GM19467 (cell line): ENCODE results near the gene ZNF491.
"Not testable (repeated sequence)": the region's sequence is repeated elsewhere in the genome, so short reads cannot be mapped to it uniquely, and the experiment has no call there.

ENCODE experiments used
- ATAC-seq: cut with Tn5 transposase; IDR thresholded peaks from one replicate; pipeline ENCODE4 v1.9.1; 2021; ENCODE audit warnings: mild to moderate bottlenecking, moderate library complexity; ENCODE audit not compliant: unreplicated experiment

ZNF491 gene

GRCh38 chr19:11798391-11799330 is at the start of gene ZNF491:
TSS of gene ZNF491 (plus strand) at chr19:11798523. CDS start at chr19:11805954, 7,431 bp downstream.
- peak; percentile 76 for ATAC-seq

DNA sequence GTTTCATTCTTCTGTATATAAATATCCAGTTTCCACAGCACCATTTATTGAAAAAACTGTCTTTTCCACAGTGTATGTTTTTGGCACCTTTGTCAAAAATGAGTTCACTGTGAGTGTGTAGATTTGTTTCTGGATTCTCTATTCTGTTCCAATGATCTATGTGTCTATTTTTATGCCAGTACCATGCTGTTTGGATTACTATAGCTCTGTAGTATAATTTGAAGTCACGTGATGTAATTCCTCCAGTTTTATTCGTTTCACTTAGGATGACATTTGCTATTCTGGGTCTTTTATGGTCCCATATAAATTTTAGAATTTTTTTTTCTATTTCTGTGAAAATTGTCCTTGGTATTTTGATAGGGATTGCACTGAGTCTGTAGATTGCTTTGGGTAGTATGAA is 48.6 kb upstream of the ZNF491 start:
- no peak for ATAC-seq

DNA sequence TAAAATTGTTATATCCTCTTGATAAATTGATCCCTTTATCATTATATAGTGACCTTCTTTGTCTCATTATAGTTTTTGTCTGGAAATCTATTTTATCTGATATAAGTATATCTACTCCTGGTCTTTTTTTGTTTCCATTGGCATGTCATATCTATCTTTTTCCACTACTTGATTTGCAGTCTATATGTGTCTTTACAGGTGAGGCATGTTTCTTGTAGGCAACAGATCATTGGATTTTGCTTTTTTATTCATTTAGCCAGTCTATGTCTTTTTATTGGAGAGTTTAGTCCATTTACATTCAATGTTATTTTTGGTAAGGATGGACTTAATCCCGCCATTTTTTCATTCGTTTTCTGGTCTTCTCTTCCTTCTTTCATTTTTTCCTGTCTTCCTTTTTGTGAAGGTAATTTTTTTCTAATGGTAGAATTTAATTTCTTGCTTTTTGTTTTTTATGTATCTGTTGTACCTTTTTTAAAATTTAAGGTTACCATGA is 46.0 kb upstream of the ZNF491 start:
- no peak for ATAC-seq

GRCh38 chr19:11754663-11755062 is 43.7 kb upstream of the ZNF491 start:
- ATAC-seq = no peak

GRCh38 chr19:11756965-11757364 is 41.4 kb upstream of the ZNF491 start:
- ATAC-seq = no peak

GRCh38 chr19:11759805-11760204 is 38.5 kb upstream of the ZNF491 start:
- no peak for ATAC-seq

DNA sequence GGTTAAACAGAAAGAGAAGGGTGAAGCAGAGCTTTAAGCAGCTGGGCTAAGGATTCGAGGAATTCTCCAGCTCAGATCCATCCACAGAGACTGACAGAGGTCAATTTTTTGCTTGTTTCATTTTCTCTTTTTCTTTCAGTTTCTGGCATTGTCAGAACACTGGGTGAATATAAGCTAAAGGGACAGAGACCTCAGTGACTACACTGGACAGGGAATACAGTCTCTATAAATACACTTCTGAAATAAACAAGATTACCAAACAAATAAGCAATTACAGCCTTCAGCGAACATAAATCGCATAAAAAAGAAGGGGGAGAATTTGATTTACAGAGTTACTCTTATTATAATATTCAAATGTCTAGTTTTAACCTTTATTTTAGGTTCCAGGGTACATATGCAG is 35.2 kb upstream of the ZNF491 start:
- no peak for ATAC-seq

GRCh38 chr19:11763611-11764010 is 34.7 kb upstream of the ZNF491 start:
- no peak for ATAC-seq

DNA sequence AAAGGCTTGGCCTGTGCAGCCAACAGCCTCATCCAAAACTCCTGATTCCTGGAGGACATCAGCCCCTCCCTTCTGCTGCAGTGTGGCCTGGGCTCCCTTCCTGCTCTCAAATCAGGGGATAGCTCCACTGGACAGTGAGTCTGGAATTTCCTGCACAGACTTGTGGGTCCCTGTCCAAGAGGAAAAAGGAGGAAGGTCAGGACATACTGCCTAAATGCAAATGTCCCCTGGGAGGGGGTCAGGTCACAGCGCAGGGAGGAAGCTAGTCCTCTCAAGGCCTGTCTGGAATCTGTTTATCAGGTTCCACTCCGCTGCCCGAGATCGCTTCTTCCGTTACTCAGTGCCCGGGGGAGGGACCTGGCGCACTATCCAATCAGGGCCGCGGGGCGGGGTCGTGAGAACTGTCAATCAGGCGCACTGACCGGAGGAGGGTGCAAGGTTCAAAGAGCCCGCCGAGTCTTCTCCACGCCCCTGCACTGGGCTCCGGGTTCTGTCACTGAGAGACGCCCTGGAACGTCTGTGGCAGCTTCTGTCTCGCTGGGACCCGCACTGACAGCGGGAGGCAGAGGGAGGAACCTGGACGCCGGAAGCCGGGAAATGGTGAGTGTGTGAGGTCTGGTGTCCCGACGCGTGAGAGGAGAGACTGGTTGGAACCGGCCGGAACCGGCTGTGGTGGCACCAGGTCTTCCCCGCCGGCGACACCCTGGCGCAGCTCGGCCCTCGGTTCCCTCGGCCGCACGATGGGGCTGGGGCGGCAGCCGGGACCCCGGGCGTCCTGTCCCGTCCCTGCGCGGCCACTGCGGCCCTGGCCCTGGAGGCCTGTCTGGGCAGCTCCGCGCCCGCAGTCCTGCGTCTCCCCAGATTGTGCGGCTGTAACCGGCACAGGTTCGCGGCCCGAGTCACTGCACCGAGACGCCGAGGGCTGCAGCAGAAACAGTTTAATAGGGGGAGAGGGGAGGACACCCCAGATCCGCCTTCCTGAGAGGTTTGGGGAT is 31.4 kb upstream of the ZNF491 start, which contains the start of gene ZNF441:
ZNF441 (plus strand) TSS at position 404 of the 995 bp plus-strand sequence; CDS start at position 598, 194 bp downstream.
- peak; percentile 88 for ATAC-seq

GRCh38 chr19:11767633-11768133 is 30.6 kb upstream of the ZNF491 start:
- peak; percentile 35 for ATAC-seq

GRCh38 chr19:11769995-11770394 is 28.3 kb upstream of the ZNF491 start:
- ATAC-seq = no peak

DNA sequence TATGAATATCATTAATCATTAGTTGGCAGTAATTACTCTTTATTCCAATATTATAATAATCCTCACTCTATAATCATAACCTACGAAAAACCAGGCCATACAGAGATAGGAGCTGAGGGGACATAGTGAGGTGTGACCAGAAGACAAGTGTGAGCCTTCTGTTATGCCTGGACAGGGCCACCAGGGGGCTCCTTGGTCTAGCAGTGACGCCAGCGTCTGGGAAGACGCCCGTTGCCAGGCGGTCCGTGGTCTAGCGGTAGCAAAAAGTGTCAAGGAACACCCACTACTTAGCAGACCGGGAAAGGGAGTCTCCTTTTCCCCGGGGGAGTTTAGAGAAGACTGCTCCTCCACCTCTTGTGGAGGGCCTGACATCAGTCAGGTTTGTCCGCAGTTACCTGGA is 26.8 kb upstream of the ZNF491 start:
- ATAC-seq = not testable (repeated sequence)

GRCh38 chr19:11776669-11777068 is 21.7 kb upstream of the ZNF491 start:
- not testable (repeated sequence) for ATAC-seq

DNA sequence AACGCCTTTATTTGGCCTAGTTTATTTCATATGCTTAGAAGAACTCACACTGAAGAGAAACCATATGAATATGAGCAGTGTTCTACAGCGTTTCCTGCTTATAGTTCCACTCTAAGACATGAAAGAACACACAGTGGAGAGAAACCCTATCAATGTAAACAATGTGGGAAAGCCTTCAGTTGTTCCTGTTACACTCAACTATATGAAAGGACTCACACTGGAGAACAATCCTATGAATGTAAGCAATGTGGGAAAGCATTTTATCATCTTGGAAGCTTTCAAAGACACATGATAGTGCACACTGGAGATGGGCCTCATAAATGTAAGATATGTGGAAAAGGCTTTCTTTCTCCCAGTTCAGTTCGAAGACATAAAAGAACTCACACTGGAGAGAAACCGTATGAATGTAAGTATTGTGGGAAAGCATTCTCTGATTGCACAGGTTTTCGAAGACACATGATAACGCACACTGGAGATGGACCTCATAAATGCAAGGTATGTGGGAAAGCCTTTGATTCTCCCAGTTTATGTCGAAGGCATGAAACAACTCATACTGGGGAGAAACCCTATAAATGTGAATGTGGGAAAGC is 17.8 kb upstream of the ZNF491 start:
- ATAC-seq = no peak

- no peak for ATAC-seq
Measured at GRCh38 chr19:11781295-11782057, 16.8 kb upstream of the ZNF491 start.

- ATAC-seq = no peak
Measured at GRCh38 chr19:11783767-11784166, 14.6 kb upstream of the ZNF491 start.

DNA sequence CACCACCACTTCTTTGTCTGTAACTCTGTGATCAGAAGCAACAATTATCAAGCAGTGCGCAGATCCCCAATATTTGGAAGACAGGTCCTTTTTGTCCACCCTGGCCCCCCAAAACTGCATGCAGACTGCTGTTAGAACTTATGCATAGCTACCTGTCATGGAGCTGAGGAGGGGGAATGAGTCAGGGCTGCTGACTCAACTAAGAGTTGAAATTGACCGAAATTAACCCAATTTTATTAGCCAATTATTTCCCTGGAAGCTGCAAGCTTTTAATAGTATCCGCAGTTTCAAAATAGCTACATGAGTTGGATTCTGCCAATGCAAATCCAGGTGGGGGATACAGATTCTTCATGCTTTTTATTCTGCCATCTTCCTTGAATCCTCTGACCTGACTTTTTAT is 14.0 kb upstream of the ZNF491 start:
- ATAC-seq = no peak

DNA sequence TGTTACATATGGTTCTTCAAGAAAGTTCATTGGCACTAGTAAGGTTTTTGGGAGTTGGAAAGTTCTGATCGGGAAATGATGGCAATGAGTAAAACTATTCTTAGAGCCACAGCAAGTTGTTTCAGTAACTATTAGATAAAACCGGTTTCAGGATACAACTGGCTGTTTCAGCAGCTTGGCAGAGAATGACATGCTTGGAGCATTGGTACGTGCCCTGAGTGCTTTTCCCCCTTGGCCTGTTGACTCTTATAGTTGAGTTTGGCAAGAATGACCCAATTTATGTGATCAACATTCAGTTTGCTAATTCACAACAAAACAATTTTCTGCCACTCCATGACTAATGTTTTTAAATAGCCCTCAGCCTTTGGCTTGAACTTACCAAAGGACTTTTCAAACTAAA is 10.8 kb upstream of the ZNF491 start:
- ATAC-seq = no peak

GRCh38 chr19:11792942-11793341 is 5.4 kb upstream of the ZNF491 start:
- ATAC-seq = no peak

DNA sequence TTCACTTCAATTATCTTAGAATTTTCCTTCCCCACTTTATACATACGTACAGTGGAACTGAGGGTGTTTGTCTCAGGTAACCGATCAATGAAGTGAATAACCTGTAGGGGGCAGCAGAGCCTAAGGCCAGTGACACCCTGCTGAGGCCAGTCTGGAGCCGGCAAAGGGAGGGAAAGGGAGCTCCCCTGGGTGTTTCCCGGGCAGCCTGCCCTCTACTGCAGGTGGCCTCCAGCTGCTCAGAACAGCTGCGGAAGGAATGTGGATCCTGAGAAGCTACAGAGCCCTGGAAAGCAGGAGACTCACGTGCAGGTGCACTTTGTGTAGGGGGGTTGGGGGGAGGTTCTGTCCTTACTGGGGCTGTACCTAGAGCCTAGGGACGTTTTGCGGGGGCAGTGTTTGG is 832 bp upstream of the ZNF491 start:
- no peak for ATAC-seq
